RWPE2 (cell line): ENCODE results near the gene VWA3B.
"Not testable (repeated sequence)": the region's sequence is repeated elsewhere in the genome, so short reads cannot be mapped to it uniquely, and the experiment has no call there.

Source experiments
- ATAC-seq: fragments of 200-7000 bp; cut with Tn5 transposase; 3 replicates; pipeline ENCODE4 v1.9.1; 2021; ENCODE audit warnings: low read depth
- DNase-seq: peaks from one replicate; pipeline ENCODE4 v3.0.0-alpha.2; 2020; ENCODE audit warnings: low spot score
- H3K27ac ChIP-seq: fragments of 450-650 bp; 2 replicates; pipeline ENCODE4 v1.5.1; 2017; ENCODE audit warnings: mild to moderate bottlenecking; ENCODE audit not compliant: poor library complexity, severe bottlenecking
- H3K27me3 ChIP-seq: fragments of 250-450 bp; sonication (Bioruptor Pico); 2 replicates; pipeline ENCODE4 v1.5.1; 2021; ENCODE audit warnings: mild to moderate bottlenecking, moderate library complexity; ENCODE audit not compliant: insufficient read depth, poor library complexity, severe bottlenecking
- H3K36me3 ChIP-seq: fragments of 250-450 bp; sonication (Bioruptor Pico); 2 replicates; pipeline ENCODE4 v1.5.1; 2020; ENCODE audit warnings: low read depth, mild to moderate bottlenecking, moderate library complexity
- H3K4me1 ChIP-seq: fragments of 250-450 bp; sonication (Bioruptor Pico); 2 replicates; pipeline ENCODE4 v1.5.1; 2021; ENCODE audit warnings: mild to moderate bottlenecking, moderate library complexity; ENCODE audit not compliant: insufficient read depth, poor library complexity, severe bottlenecking
- H3K4me3 ChIP-seq: fragments of 250-450 bp; sonication (Bioruptor Pico); 2 replicates; pipeline ENCODE4 v1.5.1; 2021; ENCODE audit warnings: mild to moderate bottlenecking, moderate library complexity; ENCODE audit not compliant: severe bottlenecking
- H3K9me3 ChIP-seq: fragments of 250-450 bp; sonication (Bioruptor Pico); 2 replicates; pipeline ENCODE4 v1.5.1; 2021; ENCODE audit warnings: mild to moderate bottlenecking, moderate library complexity; ENCODE audit not compliant: severe bottlenecking
- CTCF ChIP-seq: fragments of 450-650 bp; IDR thresholded peaks from one replicate; pipeline ENCODE4 v1.5.1; 2017; ENCODE audit warnings: mild to moderate bottlenecking, moderate library complexity; ENCODE audit not compliant: poor library complexity, severe bottlenecking

VWA3B gene

GRCh38 chr2:98263362-98263761 lies 176.4 kb downstream of the VWA3B start:
- ATAC-seq (no peak), DNase-seq (no peak)
- peaks cover 8% of the 10 kb centered on the region for H3K9me3 ChIP-seq
- H3K4me1 ChIP-seq, result no peaks in the 10 kb centered on the region
- H3K36me3 ChIP-seq, result no peaks in the 10 kb centered on the region
- no peaks in the 10 kb centered on the region for H3K27me3 ChIP-seq
- H3K4me3 ChIP-seq, result no peak overlapping the region
- TF ChIP-seq CTCF, result no peak
- no peak overlapping the region for H3K27ac ChIP-seq

GRCh38 chr2:98268225-98268624 lies 181.3 kb downstream of the VWA3B start:
- not testable (repeated sequence) for DNase-seq, H3K9me3 ChIP-seq, H3K36me3 ChIP-seq, ATAC-seq, H3K4me1 ChIP-seq, H3K4me3 ChIP-seq, H3K27ac ChIP-seq, H3K27me3 ChIP-seq

GRCh38 chr2:98269274-98269673 lies 182.3 kb downstream of the VWA3B start:
- Histone ChIP-seq H3K9me3 (no peaks in the 10 kb centered on the region), H3K4me3 (no peak overlapping the region), H3K4me1 (no peaks in the 10 kb centered on the region), H3K27ac (no peak overlapping the region), H3K27me3 (peaks cover 7% of the 10 kb centered on the region), H3K36me3 (no peaks in the 10 kb centered on the region)
- no peak for DNase-seq
- ATAC-seq, result no peak
- TF ChIP-seq CTCF, result peak; percentile 80

GRCh38 chr2:98269830-98270229 lies 182.9 kb downstream of the VWA3B start:
- no peaks in the 10 kb centered on the region for H3K9me3 ChIP-seq
- H3K4me3 ChIP-seq, result no peak overlapping the region
- no peaks in the 10 kb centered on the region for H3K36me3 ChIP-seq
- H3K27ac ChIP-seq, result no peak overlapping the region
- no peak for ATAC-seq
- no peak for TF ChIP-seq CTCF
- no peaks in the 10 kb centered on the region for H3K4me1 ChIP-seq
- DNase-seq, result no peak
- H3K27me3 ChIP-seq, result peaks cover 7% of the 10 kb centered on the region

- peaks cover 7% of the 10 kb centered on the region for H3K27me3 ChIP-seq
- H3K36me3 ChIP-seq, result no peaks in the 10 kb centered on the region
- no peak for TF ChIP-seq CTCF
- ATAC-seq (no peak), DNase-seq (no peak)
- H3K4me3 ChIP-seq, result no peak overlapping the region
- no peaks in the 10 kb centered on the region for H3K4me1 ChIP-seq
- H3K27ac ChIP-seq, result no peak overlapping the region
- no peaks in the 10 kb centered on the region for H3K9me3 ChIP-seq
Observed at GRCh38 chr2:98277162-98277859, 190.3 kb downstream of the VWA3B start.
